SU-DHL-6 (cell line): ENCODE results near the gene PNMA8B.

Experiments
- H2AFZ ChIP-seq: fragments of 200-600 bp; sonication (generic); 2 replicates; pipeline ENCODE4 v1.6.1; 2014; ENCODE audit warnings: low read depth, mild to moderate bottlenecking, moderate library complexity, mixed read lengths, antibody characterized with exemption, low read length; ENCODE audit not compliant: severe bottlenecking
- H3F3A ChIP-seq: fragments of 200-600 bp; shearing (Covaris generic); 2 replicates; pipeline ENCODE4 v1.6.0; 2016; ENCODE audit warnings: antibody characterized with exemption, mild to moderate bottlenecking; ENCODE audit not compliant: insufficient read depth
- H3K27ac ChIP-seq: fragments of 200-600 bp; sonication (generic); 2 replicates; pipeline ENCODE4 v1.5.1; 2016; ENCODE audit warnings: low read depth, mild to moderate bottlenecking, low read length, moderate library complexity, mixed read lengths
- H3K27me3 ChIP-seq: fragments of 200-600 bp; sonication (generic), shearing (Covaris generic); 2 replicates; pipeline ENCODE4 v1.6.0; 2014; ENCODE audit warnings: mild to moderate bottlenecking, low read length
- H3K36me3 ChIP-seq: fragments of 200-600 bp; sonication (generic); 2 replicates; pipeline ENCODE4 v1.6.1; 2014; ENCODE audit warnings: mild to moderate bottlenecking, low read length, mixed read lengths
- H3K4me2 ChIP-seq: fragments of 300-600, 200-600 bp; shearing (Covaris generic), sonication (generic); 2 replicates; pipeline ENCODE4 v1.6.0; 2014; ENCODE audit warnings: low read length, low read depth, mild to moderate bottlenecking; ENCODE audit not compliant: poor library complexity, severe bottlenecking
- H3K4me3 ChIP-seq: fragments of 200-600 bp; sonication (generic); 2 replicates; pipeline ENCODE4 v1.5.1; 2014; ENCODE audit warnings: antibody characterized with exemption, low read length, mild to moderate bottlenecking, mixed read lengths; ENCODE audit not compliant: insufficient read depth, poor library complexity, severe bottlenecking
- H3K79me2 ChIP-seq: fragments of 200-600 bp; sonication (generic); 2 replicates; pipeline ENCODE4 v1.6.1; 2014; ENCODE audit warnings: mild to moderate bottlenecking, low read length, moderate library complexity; ENCODE audit not compliant: insufficient read depth
- H3K9ac ChIP-seq: fragments of 200-600 bp; sonication (generic); 2 replicates; pipeline ENCODE4 v1.7.0; 2014; ENCODE audit warnings: mild to moderate bottlenecking, low read length
- H3K9me2 ChIP-seq: fragments of 200-600 bp; sonication (generic); replicated peaks from 2 replicates; pipeline ENCODE4 v1.6.1; 2014; ENCODE audit warnings: low read length; ENCODE audit not compliant: insufficient read depth
- H3K9me3 ChIP-seq: fragments of 200-600 bp; sonication (generic); 2 replicates; pipeline ENCODE4 v1.6.1; 2014; ENCODE audit warnings: low read length, mixed read lengths; ENCODE audit not compliant: insufficient read depth
- H4K20me1 ChIP-seq: fragments of 200-600 bp; sonication (generic); 2 replicates; pipeline ENCODE4 v1.6.1; 2014; ENCODE audit warnings: low read depth, mild to moderate bottlenecking, antibody characterized with exemption, low read length, moderate library complexity, mixed read lengths
- EZH2phosphoT487 ChIP-seq: fragments of 200-600 bp; sonication (generic), shearing (Covaris generic); conservative IDR thresholded peaks from 2 replicates; pipeline ENCODE4 v1.6.1; 2018; ENCODE audit warnings: mild to moderate bottlenecking, antibody characterized with exemption, low read length, moderate library complexity, mixed read lengths
- TF ChIP-seq, protein P1 (sequence below): fragments of 200-600 bp; sonication (generic); IDR thresholded peaks from one replicate; pipeline ENCODE4 v1.5.1; 2017; ENCODE audit warnings: antibody characterized with exemption, mild to moderate bottlenecking, low read length, moderate library complexity; ENCODE audit not compliant: insufficient read depth, poor library complexity, severe bottlenecking

The PNMA8B gene

DNA sequence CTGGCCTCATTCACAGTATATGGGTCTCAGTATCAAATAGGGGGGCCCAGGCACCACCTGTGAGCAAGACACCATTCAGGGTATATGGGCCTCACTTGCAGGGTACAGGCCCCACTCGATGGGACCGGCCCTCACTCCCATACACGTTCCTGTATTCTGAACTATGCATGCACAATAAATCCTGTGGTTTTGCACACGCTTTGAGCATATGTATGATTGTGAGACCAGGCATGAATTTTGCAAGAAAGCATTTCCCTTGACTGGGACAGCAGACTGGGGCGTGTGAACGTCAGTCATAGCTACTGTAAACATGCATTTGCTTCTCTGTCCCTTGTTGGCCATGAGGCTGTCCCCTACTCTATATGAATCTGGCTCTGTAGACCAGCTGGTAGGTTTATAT is 637 bp upstream of the PNMA8B start:
- Histone ChIP-seq H3K4me3 (no peak overlapping the region), H4K20me1 (no peaks in the 10 kb centered on the region), H3K9me2 (no peaks in the 10 kb centered on the region), H3K79me2 (no peaks in the 10 kb centered on the region), H3K36me3 (no peaks in the 10 kb centered on the region), H3K9ac (no peak overlapping the region), H3K27ac (no peak overlapping the region), H2AFZ (no peak overlapping the region), H3K4me2 (no peak overlapping the region), H3K9me3 (no peaks in the 10 kb centered on the region), H3F3A (no peaks in the 10 kb centered on the region), H3K27me3 (no peaks in the 10 kb centered on the region)
- no peak for TF ChIP-seq EZH2phosphoT487
- TF ChIP-seq, protein P1, sequence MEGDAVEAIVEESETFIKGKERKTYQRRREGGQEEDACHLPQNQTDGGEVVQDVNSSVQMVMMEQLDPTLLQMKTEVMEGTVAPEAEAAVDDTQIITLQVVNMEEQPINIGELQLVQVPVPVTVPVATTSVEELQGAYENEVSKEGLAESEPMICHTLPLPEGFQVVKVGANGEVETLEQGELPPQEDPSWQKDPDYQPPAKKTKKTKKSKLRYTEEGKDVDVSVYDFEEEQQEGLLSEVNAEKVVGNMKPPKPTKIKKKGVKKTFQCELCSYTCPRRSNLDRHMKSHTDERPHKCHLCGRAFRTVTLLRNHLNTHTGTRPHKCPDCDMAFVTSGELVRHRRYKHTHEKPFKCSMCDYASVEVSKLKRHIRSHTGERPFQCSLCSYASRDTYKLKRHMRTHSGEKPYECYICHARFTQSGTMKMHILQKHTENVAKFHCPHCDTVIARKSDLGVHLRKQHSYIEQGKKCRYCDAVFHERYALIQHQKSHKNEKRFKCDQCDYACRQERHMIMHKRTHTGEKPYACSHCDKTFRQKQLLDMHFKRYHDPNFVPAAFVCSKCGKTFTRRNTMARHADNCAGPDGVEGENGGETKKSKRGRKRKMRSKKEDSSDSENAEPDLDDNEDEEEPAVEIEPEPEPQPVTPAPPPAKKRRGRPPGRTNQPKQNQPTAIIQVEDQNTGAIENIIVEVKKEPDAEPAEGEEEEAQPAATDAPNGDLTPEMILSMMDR, result no peak

DNA sequence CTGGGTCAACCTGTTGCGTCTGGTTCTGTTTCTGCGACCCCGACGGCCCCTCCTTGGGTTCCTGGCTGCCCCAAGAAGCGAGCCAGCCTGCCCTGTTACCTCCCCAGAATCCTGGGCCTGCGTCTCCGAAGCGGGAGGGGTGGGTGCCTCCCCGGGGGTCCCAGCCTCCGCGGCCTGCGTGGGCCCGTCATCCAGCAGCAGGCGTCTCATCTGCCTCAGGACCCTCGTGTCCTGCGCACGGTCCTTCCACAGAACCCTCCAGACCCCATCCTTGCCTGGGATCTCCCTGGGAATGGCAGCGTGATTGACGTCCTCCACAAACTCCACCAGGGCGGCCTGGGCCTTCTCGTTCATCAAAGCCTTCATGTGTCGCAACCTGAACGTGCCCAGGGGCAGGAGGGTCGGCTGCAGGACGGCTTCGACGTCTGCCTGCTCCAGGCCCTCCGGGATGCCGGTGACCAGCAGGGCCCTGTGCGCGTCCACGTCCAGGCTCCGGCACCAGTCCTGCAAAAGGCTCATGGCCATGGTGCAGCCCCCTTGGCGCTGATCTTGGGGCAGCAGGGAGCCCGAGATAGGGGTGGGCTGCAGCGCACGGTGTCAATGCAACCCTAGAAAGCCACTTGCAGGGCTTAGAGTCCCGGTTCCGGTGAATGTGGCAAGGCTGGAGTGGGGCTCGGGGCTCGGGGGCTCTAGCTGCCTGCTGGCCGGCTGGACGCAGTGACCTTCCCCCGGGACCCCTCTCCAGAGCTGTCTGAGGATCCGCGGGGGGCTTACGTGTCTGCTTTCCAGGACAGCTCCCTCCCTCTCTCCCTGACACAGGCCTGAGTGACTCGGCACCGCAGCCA is 504 bp downstream of the PNMA8B start:
- Histone ChIP-seq H3K4me3 (no peak overlapping the region), H3K79me2 (no peaks in the 10 kb centered on the region), H3K36me3 (no peaks in the 10 kb centered on the region), H3K27ac (no peak overlapping the region), H3K27me3 (no peaks in the 10 kb centered on the region), H3K9me2 (no peaks in the 10 kb centered on the region), H2AFZ (no peak overlapping the region), H3K9ac (no peak overlapping the region), H3F3A (no peaks in the 10 kb centered on the region), H4K20me1 (no peaks in the 10 kb centered on the region), H3K9me3 (no peaks in the 10 kb centered on the region), H3K4me2 (no peak overlapping the region)
- TF ChIP-seq, protein P1, result no peak
- no peak for TF ChIP-seq EZH2phosphoT487

DNA sequence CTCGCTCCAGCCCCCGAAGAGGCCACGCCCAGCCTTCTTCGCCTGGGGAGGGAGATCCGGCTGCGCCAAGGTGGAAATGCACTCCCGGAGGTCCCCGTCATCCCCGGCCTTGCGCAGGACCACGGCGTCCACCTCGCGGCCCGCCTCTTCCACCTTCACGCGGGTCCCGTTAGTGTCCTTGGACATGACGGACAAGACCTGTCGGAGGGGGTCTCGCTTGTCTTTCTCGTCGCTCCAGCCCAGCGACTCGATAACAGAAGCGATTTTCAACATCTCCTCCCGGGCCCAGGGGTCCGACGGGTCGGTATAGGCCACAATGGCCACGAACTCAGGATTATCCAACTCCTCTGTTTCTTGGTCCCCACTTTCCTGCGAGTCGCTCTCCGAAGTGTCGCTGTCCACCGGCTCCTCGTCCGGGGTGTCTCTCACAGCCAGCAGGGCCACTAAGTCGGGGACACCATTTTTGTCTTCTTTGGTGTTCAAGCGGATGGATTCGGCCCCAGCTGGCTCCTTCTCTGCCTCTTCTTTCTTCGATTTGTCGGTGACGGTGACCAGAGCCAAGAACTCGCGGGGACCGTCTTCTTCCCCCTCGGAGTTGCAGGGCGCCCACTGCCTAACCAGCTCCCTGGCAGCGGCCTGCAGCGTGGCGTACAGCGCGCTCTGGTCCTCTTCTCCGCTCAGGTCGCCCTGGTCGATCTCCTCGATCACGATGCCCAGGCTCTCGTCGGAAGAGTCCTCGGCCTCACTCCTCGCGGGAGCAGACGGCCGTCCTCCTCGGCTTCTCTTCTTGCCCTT is 1.3 kb downstream of the PNMA8B start:
- H3K36me3 ChIP-seq, result no peaks in the 10 kb centered on the region
- H4K20me1 ChIP-seq, result no peaks in the 10 kb centered on the region
- H3K27me3 ChIP-seq, result no peaks in the 10 kb centered on the region
- no peaks in the 10 kb centered on the region for H3F3A ChIP-seq
- no peak overlapping the region for H3K9ac ChIP-seq
- TF ChIP-seq, protein P1, result no peak
- no peak for TF ChIP-seq EZH2phosphoT487
- no peak overlapping the region for H3K4me2 ChIP-seq
- H3K9me2 ChIP-seq, result no peaks in the 10 kb centered on the region
- H2AFZ ChIP-seq, result no peak overlapping the region
- no peaks in the 10 kb centered on the region for H3K9me3 ChIP-seq
- H3K79me2 ChIP-seq, result no peaks in the 10 kb centered on the region
- no peak overlapping the region for H3K4me3 ChIP-seq
- no peak overlapping the region for H3K27ac ChIP-seq
